IMR-90 (cell line): ENCODE measurements around the gene OXCT2. TPM values are rescaled to one million over a fixed set of nuclear protein-coding genes. Genes with fewer than 3 reads are reported as not detected.

Experiments used
- BHLHE40 ChIP-seq: fragments of 150-350 bp; IDR thresholded peaks from 2 replicates; pipeline ENCODE4 v1.6.1; 2016; ENCODE audit warnings: mild to moderate bottlenecking, low read depth, low read length
- MXI1 ChIP-seq: IDR thresholded peaks from 2 replicates; pipeline ENCODE4 v1.6.1; 2012; ENCODE audit warnings: low read depth, mild to moderate bottlenecking, low read length, moderate library complexity, borderline replicate concordance
- RAD21 ChIP-seq: IDR thresholded peaks from 2 replicates; pipeline ENCODE4 v1.6.1; 2012; ENCODE audit warnings: low read length, improper control_type of control experiment
- polyA plus RNA-seq, 3 experiments: library from polyadenylated mRNA; depleted of rRNA; stranded (reverse); fragments of >200 nt; gene quantifications; 2 replicates each; pipeline ENCODE4 v1.2.3, GENCODE V29; 2012; ENCODE audit warnings: low replicate concordance in 1 of 3
- total RNA-seq: library from RNA; depleted of rRNA; stranded (reverse); fragments of >200 nt; gene quantifications from 2 replicates; pipeline ENCODE4 v1.2.3, GENCODE V29; 2012
- TF ChIP-seq, protein P1 (sequence below): fragments of 150-350 bp; IDR thresholded peaks from 2 replicates; pipeline ENCODE4 v1.6.1; 2017; ENCODE audit warnings: mild to moderate bottlenecking, antibody characterized with exemption, low read length, low read depth
- TF ChIP-seq, protein P2 (sequence below): fragments of 150-350 bp; IDR thresholded peaks from 2 replicates; pipeline ENCODE4 v1.6.1; 2016; ENCODE audit warnings: low read depth, mild to moderate bottlenecking, low read length, moderate library complexity, borderline replicate concordance

OXCT2 gene
- total and polyA plus RNA-seq, 2 of the 4 experiments (the other 2 are of a cell fraction): 0.18 to 0.22 TPM

DNA sequence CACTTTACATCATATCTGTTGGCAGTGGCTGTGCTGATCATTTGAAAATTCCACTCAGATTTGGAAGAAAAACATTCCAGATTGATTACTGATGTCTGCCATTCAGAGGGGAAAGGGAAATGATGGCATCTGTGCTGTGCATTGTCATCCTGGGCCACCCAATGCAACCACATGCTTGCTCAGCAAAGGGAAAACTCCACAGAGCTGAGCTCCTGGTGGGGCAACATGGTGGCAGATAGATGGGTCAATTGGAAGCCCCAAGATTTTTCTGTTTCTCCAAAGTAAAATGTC lies 11.8 kb downstream of the OXCT2 start (continued):
- TF ChIP-seq, protein P1, sequence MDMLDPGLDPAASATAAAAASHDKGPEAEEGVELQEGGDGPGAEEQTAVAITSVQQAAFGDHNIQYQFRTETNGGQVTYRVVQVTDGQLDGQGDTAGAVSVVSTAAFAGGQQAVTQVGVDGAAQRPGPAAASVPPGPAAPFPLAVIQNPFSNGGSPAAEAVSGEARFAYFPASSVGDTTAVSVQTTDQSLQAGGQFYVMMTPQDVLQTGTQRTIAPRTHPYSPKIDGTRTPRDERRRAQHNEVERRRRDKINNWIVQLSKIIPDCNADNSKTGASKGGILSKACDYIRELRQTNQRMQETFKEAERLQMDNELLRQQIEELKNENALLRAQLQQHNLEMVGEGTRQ: no peak
- TF ChIP-seq RAD21 (no peak), MXI1 (no peak), BHLHE40 (no peak)
- TF ChIP-seq, protein P2, sequence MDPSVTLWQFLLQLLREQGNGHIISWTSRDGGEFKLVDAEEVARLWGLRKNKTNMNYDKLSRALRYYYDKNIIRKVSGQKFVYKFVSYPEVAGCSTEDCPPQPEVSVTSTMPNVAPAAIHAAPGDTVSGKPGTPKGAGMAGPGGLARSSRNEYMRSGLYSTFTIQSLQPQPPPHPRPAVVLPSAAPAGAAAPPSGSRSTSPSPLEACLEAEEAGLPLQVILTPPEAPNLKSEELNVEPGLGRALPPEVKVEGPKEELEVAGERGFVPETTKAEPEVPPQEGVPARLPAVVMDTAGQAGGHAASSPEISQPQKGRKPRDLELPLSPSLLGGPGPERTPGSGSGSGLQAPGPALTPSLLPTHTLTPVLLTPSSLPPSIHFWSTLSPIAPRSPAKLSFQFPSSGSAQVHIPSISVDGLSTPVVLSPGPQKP: no peak
